Lung (tissue), 12 donors: ENCODE measurements around the gene PAXIP1. TPM values are rescaled to one million over a fixed set of nuclear protein-coding genes. Genes with fewer than 3 reads are reported as not detected.

Source experiments
- ATAC-seq: fragments of 200-7000 bp; cut with Tn5 transposase; one replicate; pipeline ENCODE4 v1.9.1; 2020; ENCODE audit warnings: moderate number of reproducible peaks; ENCODE audit not compliant: insufficient read depth, low FRiP score
- DNase-seq, 3 donors: peaks; one replicate each; pipeline ENCODE4 v3.0.0-alpha.2; 2013 to 2017
- H3K27ac ChIP-seq, 2 donors: one replicate each; pipeline ENCODE4 v1.5.1; 2013; ENCODE audit warnings: mild to moderate bottlenecking in 2 of 2, moderate library complexity in 2 of 2, control low read depth in 1 of 2, inconsistent platforms in 1 of 2, low read depth in 1 of 2, low read length in 1 of 2
- H3K27me3 ChIP-seq, 3 donors: one replicate each; pipeline ENCODE4 v1.5.1; 2013; ENCODE audit warnings: low read length in 2 of 3; ENCODE audit not compliant: control insufficient read depth in 3 of 3, insufficient read depth in 3 of 3
- H3K36me3 ChIP-seq, 4 donors: one replicate each; pipeline ENCODE4 v1.5.1; 2013; ENCODE audit warnings: low read length in 4 of 4, mild to moderate bottlenecking in 1 of 4, moderate library complexity in 1 of 4; ENCODE audit not compliant: control insufficient read depth in 4 of 4, insufficient read depth in 4 of 4
- H3K4me1 ChIP-seq, 5 donors: one replicate each; pipeline ENCODE4 v1.5.1; 2013; ENCODE audit warnings: low read length in 5 of 5, mild to moderate bottlenecking in 2 of 5, moderate library complexity in 1 of 5; ENCODE audit not compliant: control insufficient read depth in 5 of 5, insufficient read depth in 5 of 5
- H3K4me3 ChIP-seq: one replicate; pipeline ENCODE4 v1.5.1; 2013; ENCODE audit warnings: mild to moderate bottlenecking, control low read depth, moderate library complexity
- H3K9ac ChIP-seq, 2 donors: one replicate each; pipeline ENCODE4 v1.5.1; 2013; ENCODE audit warnings: low read length in 2 of 2, control low read depth in 1 of 2; ENCODE audit not compliant: insufficient read depth in 1 of 2
- H3K9me3 ChIP-seq, 4 donors: one replicate each; pipeline ENCODE4 v1.5.1; 2013; ENCODE audit warnings: low read length in 3 of 4, mild to moderate bottlenecking in 1 of 4, moderate library complexity in 1 of 4; ENCODE audit not compliant: control insufficient read depth in 4 of 4, insufficient read depth in 3 of 4
- WGBS, 2 donors: extraction: QIAGEN DNeasy Blood & Tissue Kit; methylation state at CpG; one replicate each; pipeline ENCODE4 v1.1.7; 2013; 5-methylcytosine and 5-hydroxymethylcytosine counted together
- polyA plus RNA-seq, 2 donors: library from polyadenylated mRNA; stranded (reverse); fragments of 200-250 nt; gene quantifications; one replicate each; pipeline ENCODE4 v1.2.1, GENCODE V29; 2013
- total RNA-seq, 2 donors: library from RNA; depleted of rRNA in 1 of 2; stranded (reverse); fragments of >200 nt in 1 of 2; gene quantifications; one replicate each; pipeline ENCODE4 v1.2.1, GENCODE V29; 2014 to 2021
- TF ChIP-seq, protein P1 (sequence below): IDR thresholded peaks from 2 replicates; pipeline ENCODE4 v1.5.1; 2012; ENCODE audit warnings: mild to moderate bottlenecking; ENCODE audit errors: control extremely low read depth, extremely low read depth
- donor health status: control.
- donor health status: control.
- donor health status: Bipolar disorder and iron deficiency.
- donor health status: healthy.
- donor health status: DM: yes; HTN: yes; CAD: no.

The PAXIP1 gene
- total and polyA plus RNA-seq, 4 donors: 4.7 to 15.3 (median 7.5) TPM

DNA sequence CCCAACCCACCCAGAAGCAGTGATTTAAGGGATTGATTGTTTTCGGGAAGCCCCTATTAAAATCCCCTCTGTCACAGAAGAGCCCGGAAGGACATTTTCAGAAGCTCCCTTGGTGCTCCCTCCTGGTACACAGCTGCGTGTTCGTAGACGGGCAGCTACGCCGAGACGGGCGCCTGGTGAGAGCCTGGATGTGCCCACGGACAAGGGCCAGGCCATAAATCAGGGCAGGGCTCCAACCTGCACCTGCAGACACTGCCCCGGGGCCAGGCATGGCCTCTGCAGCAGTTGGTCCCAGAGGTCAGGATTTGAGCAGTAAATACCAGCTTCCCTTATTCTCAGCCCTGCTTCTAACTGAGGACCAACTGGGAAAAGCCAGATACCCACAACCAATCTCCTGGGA is 106.8 kb downstream of the PAXIP1 start:
- no peaks in the 10 kb centered on the region for H3K4me1 ChIP-seq
- H3K27me3 ChIP-seq: no peaks in the 10 kb centered on the region
- DNase-seq (no peak), ATAC-seq (no peak)
- no peaks in the 10 kb centered on the region for H3K9me3 ChIP-seq
- H3K9ac ChIP-seq: no peak overlapping the region
- no peaks in the 10 kb centered on the region for H3K36me3 ChIP-seq
- TF ChIP-seq, protein P1, sequence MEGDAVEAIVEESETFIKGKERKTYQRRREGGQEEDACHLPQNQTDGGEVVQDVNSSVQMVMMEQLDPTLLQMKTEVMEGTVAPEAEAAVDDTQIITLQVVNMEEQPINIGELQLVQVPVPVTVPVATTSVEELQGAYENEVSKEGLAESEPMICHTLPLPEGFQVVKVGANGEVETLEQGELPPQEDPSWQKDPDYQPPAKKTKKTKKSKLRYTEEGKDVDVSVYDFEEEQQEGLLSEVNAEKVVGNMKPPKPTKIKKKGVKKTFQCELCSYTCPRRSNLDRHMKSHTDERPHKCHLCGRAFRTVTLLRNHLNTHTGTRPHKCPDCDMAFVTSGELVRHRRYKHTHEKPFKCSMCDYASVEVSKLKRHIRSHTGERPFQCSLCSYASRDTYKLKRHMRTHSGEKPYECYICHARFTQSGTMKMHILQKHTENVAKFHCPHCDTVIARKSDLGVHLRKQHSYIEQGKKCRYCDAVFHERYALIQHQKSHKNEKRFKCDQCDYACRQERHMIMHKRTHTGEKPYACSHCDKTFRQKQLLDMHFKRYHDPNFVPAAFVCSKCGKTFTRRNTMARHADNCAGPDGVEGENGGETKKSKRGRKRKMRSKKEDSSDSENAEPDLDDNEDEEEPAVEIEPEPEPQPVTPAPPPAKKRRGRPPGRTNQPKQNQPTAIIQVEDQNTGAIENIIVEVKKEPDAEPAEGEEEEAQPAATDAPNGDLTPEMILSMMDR: no peak
- no peak overlapping the region for H3K27ac ChIP-seq
- H3K4me3 ChIP-seq: no peak overlapping the region
- 92 to 94% methylated on average over 11 of the region's 11 CpGs for WGBS, 2 donors

Other genes with a start within 250 kb of the PAXIP1 start
- not detected for gene HTR5A, start 67.2 kb upstream of the PAXIP1 start, total RNA-seq
- gene HTR5A, start 67.2 kb upstream of the PAXIP1 start, polyA plus RNA-seq: not detected